HG03064 (cell line): ENCODE results near the gene CLEC4C.

ENCODE experiments used
- ATAC-seq: cut with Tn5 transposase; IDR thresholded peaks from one replicate; pipeline ENCODE4 v1.9.1; 2021; ENCODE audit warnings: low read depth; ENCODE audit not compliant: unreplicated experiment

Gene CLEC4C

DNA sequence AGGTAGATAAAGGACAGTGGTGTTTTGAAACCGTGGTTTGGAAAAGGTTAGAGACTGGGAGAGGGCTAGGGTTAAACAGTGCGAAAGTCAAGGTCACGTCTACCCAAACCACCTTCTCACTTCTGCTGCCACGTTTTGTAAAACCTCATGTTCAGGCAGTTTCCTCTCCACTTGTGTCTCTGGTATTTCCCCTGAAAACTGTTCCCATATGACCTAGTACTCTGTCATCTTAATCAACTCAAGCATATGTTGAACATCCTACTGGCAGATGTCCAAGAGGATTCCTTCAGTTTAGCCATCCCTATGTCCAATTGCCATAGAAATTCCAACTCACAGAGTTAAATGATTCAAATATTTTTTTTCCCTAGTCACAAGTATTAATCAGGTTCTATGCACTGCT is 17.4 kb downstream of the CLEC4C start:
- no peak for ATAC-seq

DNA sequence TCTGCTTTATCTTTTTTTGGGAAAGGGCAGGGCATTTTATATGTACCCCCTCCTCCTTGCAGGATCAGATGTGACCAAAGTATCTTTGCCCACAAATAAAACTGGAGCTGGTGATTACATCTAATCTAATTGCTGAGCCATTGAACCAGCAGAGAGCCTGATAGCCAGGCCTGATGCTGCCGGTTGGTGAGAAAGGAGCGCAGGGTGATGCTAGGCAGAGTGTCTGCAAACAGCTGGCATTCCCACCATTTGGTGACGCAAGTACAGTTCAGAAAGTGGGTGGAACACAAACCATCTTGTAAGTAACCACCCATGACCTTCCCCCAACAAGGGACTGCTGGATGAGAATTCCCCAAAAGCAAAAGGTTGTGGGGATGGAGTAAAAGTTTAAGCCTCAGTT is 23.2 kb downstream of the CLEC4C start:
- ATAC-seq: no peak

DNA sequence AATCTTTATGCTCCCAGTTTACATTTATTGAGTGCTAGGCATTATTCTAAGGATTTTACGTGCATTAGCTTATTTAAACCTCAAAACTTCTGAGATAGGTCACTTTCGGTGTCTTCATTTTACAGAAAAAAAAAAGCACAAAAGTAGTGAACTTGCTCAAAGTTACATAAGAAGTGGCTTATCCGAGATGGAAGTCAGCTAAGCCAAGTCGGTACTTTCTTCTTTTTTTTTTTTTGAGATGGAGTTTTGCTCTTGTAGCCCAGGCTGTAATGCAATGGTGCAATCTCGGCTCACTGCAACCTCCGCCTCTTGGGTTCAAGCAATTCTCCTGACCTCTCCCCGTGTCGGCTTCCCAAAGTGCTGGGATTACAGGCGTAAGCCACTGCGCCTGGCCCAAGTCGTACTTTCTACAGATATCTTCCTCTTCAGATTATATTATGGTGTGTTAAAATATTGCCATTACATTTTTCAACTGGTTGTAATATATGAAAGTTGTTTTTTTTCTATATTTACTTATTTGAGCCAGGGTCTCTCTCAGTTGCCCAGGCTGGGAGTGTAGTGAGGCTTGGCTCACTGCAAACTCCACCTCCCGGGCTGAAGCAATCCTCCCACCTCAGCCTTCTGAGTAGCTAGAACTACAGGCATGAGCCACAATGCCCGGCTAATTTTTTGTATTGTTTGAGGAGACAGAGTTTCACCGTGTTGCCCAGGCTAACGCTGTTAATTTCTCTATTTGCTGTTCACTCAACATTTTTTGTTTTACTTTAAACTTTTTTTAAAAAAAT is 27.0 kb downstream of the CLEC4C start:
- no peak for ATAC-seq

- ATAC-seq: no peak
Observed at GRCh38 chr12:7716381-7716780, 30.8 kb downstream of the CLEC4C start.

DNA sequence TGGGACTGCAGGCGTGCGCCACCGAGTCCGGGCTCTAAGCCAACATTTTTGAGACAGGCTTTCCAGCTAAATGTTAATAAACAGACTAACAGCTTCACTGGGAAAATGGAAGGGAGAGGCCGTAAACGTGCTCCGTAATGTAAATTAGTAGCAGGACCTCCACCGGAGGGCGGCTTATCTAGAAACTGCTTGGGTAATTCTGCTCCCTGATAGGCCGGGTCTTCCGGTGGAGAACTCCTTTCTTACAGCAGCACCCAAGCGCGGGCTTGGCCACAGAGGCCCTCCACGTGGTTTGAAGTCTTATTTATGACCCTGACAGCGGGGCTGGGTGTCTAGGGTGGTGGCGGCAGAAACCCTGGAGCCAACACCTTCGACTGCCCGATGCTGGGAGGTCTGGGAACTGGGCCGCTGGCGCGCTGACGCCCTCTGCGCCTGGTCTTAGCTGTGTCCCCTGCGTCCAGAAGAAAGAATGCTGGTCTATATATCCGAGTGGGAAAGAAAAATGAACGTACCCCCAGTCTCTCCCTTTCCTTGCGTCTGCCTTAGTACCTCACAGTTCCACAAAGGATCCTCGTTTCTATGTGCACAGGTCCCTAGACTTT is 34.2 kb downstream of the CLEC4C start:
- no peak for ATAC-seq

DNA sequence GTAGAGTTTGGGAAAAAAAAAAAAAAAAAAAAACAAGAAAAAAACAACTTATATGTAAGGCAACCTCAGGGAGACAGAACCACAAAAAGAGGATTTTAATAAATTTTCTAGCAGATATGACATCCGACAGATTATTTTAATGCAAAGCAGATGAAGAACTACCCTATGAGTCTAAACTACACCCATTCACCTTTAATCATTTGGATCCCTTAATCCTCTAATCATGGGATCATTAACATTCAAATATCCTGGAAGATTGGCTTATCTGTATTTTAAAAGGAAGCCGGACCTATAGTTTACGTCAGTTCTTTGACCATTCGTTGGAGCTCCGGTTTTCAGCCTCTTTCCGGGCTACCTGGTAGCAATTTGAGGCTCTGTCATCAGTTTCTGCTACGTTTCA is 36.0 kb downstream of the CLEC4C start, which contains the start of gene DPPA3:
Gene DPPA3, plus strand, starts transcription at position 301 of the 400 bp plus-strand sequence. CDS start 138 bp downstream, outside the sequence.
- ATAC-seq: no peak

- no peak for ATAC-seq
Observed at GRCh38 chr12:7709969-7710675, 37.1 kb downstream of the CLEC4C start.

DNA sequence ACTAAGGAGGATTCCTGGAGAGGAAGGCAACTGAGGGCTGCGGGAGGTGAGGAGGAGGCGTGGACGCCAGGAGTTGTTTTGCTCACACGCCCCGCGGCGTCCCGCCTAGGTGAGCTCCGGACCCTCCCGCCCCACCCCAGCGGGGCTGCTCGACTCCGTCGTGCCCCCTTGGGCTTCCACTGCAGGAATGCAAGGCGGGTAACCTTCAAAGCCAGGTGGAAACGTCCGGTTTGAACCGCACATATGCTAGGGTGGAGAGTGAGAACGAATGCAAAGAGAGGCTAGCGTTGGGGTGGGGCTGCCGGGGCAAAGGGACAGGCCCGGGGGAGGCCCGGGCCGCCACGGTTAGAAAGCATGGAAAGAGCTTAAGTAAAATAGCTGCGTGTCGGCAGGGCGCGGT is 41.3 kb downstream of the CLEC4C start:
- ATAC-seq: no peak

DNA sequence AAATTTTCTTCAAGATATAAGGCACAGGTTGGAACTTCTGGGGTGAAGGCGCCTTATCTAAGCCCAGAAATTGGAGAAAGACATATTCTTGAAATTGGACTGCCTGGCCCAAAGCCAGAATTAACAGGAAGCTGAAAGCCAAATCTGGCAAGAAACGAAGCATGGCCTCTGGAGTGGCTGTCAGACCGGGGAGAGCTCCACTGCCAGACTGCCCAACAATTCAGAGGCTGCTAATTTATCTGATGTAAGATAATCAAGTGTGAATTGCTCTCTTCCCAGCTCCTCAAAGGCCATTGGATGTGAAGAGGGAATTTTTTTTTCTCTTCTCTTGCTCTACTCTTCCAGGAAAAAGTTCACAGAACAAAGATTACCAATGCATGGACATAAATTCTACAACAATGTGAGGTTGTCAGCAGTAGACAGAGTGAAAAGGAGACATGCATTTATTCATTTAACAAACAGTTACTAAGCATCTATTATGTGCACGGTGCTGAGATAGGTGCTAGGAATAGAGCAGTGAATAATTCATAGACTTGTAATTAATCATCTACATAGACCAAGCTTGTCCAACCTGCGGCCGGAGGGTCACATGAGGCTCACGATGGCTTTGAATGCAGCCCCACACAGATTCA is 51.5 kb downstream of the CLEC4C start, which contains the start of gene GDF3:
Gene GDF3, minus strand, starts transcription at position 210 of the 632 bp plus-strand sequence. Its CDS starts 47 bp downstream, at position 163.
- ATAC-seq: no peak

DNA sequence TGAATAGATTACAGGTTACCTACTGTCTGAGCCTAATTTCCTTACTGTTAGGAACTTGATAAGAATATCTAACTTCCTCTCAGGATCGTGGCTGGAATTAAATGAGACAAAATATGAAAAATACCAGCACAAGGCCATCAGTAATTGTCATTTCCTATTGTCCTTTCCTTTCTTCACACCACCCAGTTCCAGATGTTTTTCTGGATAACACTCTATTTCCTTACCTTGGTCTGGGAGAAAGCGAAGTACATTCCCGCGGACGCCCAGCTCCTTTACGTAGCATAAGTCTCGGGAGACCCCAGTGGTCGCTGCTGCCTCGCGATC is 52.0 kb downstream of the CLEC4C start:
- ATAC-seq: no peak

DNA sequence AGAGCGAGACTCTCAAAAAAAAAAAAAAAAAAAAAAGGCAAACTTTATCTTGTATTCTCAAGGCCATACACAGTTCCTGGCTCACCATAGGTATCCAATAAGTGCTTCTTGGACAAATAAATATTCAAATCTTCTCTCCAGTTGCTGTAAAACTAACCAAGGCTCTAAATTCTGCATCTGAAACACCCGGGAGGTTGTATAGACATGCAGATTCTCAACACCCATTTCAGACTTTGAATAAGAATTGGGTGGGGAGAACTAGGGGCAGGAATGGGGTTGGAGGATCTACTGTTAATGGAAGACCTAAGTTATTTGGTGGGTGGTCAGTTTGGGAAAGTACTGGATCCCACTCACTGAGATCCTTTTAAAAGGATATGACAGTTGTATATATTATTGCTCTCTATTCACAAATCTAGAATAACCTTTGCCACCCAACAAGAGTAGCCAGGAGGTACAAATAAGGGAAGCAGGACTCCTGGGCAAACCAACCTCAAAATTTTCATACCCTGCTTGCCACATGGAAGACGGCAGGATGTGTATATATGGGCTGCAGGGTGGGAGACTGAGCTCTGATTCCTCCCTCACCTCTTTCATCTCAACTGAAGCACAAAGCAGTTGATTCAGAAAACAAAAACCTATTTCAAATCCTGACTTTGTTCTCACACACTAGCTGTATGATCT is 52.5 kb downstream of the CLEC4C start:
- ATAC-seq: no peak

- no peak for ATAC-seq
Observed at GRCh38 chr12:7693793-7694192, 53.4 kb downstream of the CLEC4C start.

GRCh38 chr12:7681535-7681934 is 65.6 kb downstream of the CLEC4C start:
- no peak for ATAC-seq
